Gastroesophageal sphincter (tissue), 3 donors: ENCODE measurements around the gene ENOX1.

Source experiments
- CTCF ChIP-seq, 4 experiments: fragments of 200-600 bp in 2 of 4; fragments of 450-650 bp in 2 of 4; sonication (generic) in 1 of 4; IDR thresholded peaks; one replicate each; pipeline ENCODE4 v1.5.1; 2017 to 2019; ENCODE audit warnings: antibody characterized with exemption in 4 of 4, mild to moderate bottlenecking in 2 of 4, moderate library complexity in 2 of 4
- EP300 ChIP-seq: sonication (generic); formaldehyde crosslinking; IDR thresholded peaks from one replicate; pipeline ENCODE4 v1.6.1; 2017; ENCODE audit warnings: antibody characterized with exemption, mild to moderate bottlenecking
- POLR2A ChIP-seq, 2 donors: fragments of 450-650 bp; IDR thresholded peaks; one replicate each; pipeline ENCODE4 v1.6.1; 2017; ENCODE audit warnings: antibody characterized with exemption in 2 of 2, mild to moderate bottlenecking in 2 of 2, moderate library complexity in 1 of 2
- POLR2AphosphoS5 ChIP-seq: sonication (generic); formaldehyde crosslinking; IDR thresholded peaks from one replicate; pipeline ENCODE4 v1.6.1; 2017; ENCODE audit warnings: antibody characterized with exemption

DNA sequence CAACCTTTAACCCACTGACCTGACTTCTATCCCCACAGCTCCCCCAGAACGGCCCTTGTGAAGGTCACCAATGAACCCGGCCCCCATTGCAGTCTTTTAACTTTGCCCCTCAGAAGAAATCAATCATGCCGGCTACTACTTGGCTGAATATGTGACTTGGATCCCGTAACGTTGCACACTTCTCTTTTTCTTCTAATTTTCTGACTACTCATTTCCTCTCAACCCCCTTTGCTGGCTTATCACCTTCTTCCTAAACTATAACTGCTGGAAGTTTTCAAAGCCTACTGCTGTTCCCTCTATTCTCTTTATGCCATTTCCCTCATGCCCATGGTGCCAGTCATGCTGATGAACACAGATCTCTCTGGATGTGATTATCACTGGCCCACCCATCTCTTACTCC, 395.7 kb downstream of the ENOX1 start:
- TF ChIP-seq CTCF (IDR thresholded peaks at IDR 0.05) (no peak), POLR2A (IDR thresholded peaks at IDR 0.05) (no peak), POLR2AphosphoS5 (no peak), EP300 (no peak)
